ENCODE data around the gene DCK.

DCK gene

DNA sequence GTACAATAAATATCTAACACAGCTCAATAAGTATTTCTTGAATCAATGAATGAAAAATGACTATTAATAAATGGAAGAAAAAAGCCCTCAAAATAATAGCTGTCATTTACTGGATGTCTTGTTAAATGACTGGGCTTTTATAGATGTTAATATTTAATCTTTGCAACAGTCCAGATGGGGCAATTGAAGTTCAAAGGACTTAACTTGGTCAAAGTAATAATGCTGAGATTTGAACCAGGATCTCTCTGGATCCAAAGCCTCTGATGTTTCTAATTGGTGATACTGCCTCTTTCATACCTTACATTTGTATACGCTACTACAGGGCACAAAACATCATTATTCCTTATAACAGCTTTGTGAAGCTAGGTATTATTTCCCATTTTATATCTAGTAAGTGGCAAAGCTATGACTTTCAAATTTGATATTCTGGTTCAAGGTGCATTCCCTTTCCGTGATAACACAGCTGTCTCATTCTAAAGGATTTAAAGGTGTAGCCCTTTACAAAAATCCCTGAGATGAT is 72.6 kb downstream of the DCK start:
- no peak for DNase-seq

DNA sequence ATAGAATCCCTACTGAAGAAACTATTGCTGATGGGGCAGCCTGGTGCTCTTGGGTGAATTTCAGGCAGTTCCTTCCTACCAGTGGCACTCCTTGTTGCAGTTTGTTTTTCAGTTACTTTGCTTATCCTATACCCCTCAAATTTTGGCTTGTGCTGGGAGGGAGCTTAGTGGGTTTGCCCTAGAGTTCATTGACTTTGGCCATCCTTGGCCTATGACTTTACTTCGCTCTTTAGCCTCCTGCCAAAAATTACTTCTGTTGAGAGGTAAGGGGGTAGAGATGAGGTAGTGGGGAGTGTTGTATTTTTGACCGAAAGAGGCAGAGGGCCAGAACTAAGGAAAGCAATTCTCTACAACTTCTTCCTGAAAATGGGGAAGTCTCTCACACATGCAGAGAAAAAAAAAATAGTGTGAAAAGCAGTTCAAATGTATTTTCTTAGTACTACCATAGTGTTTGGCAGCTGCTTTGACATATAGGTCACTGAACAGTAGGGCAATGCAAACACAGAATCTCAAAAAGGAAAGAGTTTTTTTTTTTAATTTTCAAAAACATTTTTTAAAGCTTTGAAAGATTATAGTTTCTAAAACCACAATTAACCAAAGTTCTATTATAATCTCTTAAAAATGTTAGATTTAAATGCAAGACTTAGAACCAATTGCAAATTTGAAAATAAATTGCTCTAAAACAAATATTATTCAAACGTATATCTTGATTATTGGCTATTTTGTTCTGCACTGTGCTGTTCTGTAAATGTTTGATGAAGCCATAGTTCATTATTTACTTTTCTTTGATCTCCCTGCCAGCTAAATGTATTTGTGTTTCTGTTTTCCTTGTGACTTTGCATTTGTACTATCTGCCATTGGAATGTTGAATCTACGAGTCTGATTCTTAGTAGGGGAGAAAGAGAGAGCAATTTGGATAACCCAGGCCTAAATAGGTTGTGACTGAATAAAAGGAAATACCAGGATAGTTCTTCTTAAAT is 73.6 kb downstream of the DCK start:
- no peak for DNase-seq

DNA sequence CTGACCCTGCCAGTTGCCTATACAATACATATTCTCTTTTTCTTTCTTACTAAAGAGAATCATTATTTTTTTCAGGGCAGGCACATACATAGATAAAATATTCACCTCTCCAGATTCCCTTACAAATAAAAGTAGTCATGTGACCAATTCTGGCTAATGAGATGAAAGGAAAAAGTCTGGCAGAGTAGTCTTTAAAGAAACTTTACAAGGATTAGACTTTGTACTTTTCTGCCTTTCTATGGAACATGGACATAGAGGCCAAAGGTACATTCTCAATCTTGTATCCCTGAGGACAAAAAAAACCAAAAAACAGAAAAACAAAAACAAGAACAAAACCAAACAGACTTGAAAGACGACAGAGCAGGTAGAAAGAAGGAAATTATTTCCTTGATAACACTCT is 75.6 kb downstream of the DCK start:
- DNase-seq, result no peak

GRCh38 chr4:71070015-71070414 is 76.6 kb downstream of the DCK start:
- DNase-seq, result no peak

GRCh38 chr4:71074452-71075299 is 81.2 kb downstream of the DCK start:
- no peak for DNase-seq
